HG02885 (cell line): ENCODE results near the gene ZFPM1.

Experiments
- ATAC-seq: cut with Tn5 transposase; IDR thresholded peaks from one replicate; pipeline ENCODE4 v1.9.1; 2021; ENCODE audit warnings: mild to moderate bottlenecking; ENCODE audit not compliant: unreplicated experiment, poor library complexity

The ZFPM1 gene

DNA sequence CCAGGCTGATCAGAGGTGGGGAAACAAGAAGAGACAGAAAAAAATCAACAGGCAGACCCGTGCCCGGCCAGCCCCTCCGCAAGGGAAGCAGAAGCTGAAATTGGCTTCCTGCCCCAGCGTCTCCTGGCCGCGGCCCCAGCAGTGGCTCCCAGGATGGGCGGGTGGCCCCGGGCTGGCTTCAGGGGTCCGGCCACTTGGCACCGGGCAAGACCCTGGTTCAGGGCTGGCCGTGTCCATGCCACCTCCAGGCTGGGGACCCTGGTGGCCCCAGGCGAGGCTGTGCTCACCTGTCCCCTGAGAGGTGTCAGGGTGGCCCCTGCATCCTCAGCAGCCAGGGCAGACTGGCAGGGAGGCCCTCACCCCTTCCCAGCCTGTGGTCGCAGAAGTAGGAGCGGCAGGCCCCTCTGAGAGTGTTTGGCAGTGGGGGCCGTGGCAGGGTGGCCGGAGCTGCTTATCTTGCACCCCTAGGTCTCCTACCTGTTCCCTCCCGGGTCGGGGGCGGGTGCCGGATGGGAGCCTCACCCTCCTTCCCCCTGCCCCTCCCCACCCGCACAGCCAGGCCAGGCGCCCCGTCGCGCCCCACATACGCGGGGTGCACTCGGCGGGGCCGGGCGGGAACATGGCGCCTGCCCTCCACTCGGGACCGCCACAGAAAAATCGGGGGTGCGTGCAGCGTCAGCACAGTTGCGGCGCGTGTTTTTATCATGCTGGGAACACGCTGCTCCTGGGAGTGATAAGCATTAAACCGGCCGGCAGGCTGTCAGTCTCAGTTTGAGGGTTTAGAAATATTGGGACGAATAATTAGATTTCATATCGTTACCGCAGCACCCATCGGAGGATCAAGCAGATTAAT, 70.5 kb downstream of the ZFPM1 start:
- no peak for ATAC-seq

DNA sequence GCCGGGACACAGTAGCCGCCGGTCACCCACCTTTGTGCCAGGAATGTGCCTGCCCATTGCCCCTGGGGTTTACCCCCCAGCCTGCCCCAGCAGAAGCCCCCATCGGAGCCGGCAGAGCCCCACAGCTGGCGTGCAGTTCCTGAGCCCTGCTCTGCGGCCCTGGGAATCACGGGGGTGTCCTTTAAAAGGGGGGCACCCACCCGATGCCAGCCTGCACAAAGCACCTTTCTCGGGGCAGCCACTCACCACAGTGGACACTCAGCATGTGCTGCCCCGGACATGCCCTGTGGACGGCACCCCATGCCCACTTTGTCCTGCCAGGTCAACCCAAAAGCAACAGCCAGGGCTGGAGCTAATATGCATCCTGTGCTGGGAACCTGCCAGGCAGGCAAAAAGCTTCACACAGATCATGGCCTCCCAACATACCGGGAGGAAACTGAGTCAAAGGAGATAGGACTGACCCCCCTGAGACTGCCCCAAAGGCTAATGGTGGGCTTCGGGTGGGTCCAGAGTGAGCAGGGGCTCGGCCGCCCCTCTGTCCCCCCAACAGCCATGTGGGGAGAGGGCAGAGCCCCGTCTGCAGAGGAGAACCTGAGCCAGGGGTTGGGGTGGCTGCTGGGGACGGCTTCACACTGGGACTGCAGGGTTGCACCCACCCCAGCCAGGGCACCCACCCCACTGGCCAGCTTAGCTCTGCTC, 71.3 kb downstream of the ZFPM1 start:
- no peak for ATAC-seq

DNA sequence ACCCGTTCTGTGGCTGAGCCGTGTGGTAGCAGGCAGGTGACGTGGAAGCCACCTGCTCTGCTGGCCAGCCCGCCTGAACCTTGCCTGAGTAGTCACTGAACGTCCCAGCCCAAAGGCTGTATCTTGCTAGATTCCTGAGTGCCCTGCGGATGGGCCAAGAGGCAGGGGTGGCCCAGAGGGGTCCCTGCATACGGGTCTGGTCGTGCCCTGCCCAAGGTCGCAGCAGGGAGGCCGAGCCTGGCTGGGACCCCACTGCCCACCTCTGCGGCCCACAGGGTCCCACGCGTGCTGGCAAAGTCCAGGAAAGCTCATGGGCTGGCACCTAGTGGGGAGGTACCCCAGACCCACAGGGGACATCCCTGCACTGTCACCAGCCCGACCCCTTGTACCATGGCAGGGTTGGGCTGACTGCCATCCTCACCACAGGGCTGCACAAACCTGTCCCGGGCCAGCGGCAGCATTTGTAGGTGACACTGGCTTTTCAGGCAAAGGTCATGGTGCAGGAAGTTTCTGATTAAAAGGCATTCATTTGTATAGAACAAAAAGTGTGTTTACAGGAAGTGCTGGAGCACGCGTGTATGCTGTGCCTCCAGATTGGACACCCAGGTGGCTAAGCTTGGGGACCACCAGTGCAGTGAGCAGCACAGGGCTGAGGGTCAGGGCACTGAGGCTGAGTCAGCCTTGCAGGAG, 72.0 kb downstream of the ZFPM1 start:
- no peak for ATAC-seq

DNA sequence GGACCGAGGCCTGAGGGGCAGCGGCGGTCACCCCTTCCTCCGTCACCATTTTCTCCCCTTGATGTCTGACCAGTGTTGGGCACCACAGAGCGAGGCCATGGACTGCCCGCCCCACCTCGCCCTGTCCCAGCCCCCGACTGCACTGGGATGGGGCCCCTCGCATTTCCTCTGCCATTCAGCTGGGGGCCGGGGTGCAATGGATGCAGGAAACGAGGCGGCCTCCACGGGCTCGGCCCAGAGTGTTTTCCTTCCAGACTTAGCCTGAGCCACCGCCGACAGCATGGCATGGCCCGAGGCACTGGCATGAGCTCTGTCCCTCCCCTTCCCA, 72.5 kb downstream of the ZFPM1 start:
- ATAC-seq = no peak

DNA sequence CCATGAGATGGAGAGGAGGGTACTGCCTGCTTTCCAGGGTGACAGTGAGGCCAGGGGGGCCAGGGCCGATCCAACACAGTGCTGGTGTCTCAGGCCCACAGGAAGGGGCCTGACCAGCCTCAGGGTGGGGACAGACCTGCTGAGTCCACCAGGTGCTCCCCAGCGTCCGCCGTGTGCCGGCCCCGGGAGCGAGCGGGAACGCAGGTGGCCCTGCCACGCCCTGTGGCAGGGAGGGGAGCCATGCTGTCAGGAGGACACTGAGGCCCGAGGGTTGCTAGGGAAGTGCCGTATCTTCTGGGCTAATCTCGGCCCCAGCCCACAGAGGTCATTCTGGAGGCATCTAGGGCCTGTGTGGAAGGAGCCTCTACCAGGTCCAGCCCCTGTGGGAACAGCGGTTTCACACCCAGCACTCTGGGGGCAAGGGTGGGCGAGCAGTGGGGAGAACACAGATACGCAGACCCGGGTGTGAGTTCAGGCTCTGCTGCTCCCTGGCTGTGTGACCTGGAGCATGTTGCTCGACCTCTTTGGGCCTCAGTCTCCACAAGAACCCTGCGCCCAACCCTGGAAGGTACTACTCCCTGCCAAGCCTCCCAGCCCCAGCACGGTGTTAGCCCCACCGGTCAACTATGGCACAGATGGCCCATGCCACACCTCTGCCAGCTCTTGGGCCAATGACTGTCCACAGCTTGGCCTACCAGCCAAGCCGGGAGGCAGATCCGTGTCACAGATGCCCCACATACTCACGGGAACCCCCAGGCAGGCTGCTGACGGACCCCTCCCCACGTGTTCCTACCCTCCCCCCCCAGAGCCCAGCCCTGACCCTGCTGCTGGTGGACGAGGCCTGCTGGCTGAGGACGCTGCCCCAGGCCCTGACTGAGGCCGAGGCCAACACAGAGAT, 73.2 kb downstream of the ZFPM1 start:
- no peak for ATAC-seq

DNA sequence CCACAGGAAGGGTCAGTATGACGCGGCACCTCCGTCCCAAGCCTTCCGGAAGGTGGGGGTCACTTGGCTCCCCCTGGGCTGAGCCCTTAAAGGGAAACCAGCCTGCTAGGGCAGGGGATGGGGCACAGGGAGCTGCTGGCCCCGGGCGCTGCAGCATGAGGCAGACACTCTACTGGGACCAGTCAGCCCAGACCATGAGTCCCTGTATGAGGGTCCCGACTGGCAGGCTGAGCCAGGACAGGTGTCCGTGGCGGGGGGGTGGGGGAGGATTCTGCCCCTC, 73.8 kb downstream of the ZFPM1 start:
- no peak for ATAC-seq

DNA sequence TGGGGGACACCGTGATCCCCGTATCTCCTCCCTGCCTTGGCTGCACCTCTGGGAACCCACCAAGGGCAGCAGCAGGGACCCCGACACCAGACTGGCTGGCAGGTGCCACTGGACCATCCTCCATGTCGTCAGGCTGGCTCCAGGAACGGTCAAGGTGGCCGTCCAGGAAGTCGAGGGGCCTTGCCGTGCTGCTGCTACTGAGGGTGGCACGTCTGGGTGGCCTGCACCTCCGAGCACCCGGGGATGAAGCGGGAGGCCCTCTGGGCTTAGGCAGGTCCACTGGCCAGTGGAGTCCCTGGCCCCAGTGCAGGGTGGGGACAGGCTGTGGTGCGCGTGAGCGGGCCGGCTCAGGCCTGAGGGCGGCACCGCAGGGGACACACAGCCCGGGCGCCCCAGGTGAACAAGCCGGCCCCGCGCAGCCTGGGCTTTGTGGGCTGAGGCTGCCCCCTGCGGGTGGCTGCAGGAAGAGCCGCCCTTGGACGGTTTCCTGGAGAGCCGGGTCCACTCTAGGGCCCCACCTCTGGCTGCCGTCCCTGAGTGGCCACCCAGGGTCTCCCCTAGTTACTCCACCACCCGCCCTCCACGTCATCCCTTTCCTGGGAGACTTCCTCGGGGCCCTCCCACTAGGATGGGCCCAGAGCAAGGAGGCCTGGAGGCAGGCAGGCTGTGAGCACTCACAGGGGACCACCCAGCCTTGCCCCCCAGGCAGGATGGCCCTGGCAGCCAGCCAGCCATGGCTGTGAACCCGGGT, 74.3 kb downstream of the ZFPM1 start:
- ATAC-seq = no peak

DNA sequence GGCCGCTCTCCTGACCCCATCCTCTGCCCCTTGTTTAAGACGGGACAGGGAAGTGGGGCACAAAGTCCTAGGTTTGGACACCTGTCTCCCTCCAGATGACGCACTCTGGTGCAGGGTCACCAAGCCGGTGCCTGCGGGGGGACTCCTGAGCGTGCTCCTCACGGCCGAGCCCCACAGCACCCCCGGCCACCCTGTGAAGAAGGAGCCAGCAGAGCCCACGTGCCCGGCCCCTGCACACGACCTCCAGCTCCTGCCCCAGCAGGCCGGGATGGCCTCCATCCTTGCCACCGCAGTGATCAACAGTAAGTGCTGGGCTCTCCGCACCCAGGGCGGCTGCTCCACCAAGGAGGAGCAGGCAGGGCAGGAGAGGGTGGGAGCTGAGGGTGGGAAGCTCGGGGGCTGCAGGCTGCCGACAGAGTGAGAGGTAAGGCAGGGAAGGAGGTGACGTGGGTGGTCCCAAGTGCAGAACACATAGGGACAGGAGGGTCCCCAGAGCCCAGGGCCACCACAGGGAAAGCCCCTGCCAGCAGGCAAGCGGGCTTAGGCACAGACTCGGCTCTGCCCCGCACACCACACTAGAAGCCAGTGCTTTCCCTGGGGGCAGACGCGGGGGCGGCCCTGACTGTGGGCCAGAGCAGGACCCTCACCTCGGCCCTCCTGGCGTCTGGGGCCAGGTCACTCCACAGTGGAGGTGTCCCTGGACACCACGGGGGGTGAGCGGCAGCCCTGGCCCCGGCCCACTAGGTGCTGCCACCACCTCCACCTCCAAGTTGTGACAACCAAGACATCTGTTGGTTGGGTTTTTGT, 75.1 kb downstream of the ZFPM1 start:
- no peak for ATAC-seq

DNA sequence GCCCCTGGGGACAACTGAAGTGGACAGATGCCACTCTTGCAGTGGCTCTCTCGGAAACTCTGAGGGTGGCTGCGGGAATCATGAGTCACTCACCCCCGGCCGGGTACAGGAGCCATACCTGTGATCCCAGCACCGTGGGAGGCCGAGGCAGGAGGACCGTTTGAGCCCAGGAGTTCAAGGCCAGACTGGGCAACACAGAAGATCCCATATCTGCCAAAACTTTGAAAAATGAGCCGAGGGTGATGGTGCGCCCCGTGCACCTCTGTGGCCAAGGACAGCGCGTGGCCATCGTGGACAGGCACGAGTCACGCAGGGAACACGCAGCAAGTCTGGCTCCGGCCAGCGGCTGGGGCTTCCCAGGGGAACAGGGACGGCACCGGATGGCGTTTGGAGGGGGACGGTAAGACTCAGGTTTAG, 75.8 kb downstream of the ZFPM1 start:
- ATAC-seq = no peak

DNA sequence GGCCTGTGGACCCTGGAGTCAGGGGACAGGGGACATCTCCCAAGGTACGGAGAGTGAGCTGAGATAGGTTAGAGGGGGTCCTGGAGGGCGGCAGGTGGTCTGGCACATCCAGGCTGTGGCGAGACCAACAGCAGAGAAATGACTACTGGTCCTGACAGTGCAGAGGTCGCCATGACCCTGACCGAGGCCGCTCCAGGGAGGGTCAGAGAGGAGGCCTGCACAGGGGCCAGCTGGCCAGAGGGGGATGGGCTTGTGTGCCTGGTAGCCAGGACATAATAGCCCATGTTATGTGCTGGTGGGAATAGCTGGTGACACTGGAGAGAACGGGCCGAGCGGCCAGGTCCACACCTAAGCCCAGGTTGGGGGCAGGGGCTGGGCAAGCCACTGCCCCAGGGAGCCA, 76.5 kb downstream of the ZFPM1 start:
- ATAC-seq = no peak

DNA sequence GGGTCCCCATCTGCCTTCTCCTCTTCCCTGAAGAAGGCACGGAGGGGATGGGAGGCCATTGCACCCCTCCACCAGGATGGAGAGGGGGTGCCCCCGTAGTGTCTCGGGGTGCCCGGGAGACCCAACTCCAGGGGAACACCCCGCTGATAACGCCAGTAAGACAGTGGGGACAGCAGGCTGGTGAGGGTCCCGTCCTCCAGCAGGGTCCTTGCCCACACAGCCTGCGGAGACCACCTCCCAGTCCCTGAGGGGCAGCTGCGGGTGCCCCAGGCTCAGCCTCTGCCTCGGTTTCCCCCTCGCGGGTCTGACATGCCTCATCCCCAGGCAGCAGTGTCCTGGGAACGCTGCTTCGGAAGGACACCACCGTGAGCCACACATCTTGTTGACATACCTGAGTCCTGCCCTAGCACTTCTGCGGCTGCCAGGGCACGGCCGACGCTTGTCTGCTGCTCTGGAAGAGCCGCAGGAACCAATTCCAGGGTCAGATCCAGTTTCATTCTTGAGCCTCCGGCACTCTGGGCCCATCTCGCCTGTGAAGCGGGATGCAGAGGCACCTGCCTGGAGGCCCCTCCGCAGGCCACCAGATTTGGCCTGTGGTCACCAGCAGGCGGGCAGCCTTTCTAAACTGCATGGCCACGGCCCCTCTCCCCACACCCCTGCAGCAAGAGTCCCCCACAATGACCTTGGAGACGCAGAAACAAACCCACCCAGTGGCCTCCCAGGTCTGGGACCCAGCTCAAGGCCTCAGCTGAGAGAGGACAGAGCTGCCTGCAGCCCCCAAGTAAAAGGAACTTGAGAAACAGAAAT, 77.2 kb downstream of the ZFPM1 start:
- no peak for ATAC-seq

DNA sequence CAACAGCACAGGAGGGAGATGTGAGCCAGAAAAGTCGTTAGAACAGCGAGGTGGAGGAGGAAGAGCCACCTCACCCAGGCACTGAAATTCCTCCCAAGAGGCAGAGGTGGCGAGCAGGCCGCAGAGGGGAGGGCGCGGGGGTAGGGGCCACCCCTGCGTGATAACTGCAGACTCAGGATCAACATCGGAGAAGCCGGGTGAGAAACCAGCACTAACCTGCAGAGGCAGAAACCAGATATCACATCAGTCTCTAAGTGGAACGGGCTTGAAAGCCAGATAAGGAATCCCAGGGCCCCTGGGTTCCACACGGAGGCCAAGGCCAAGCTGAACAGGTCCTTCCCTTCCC, 77.8 kb downstream of the ZFPM1 start:
- ATAC-seq = no peak

DNA sequence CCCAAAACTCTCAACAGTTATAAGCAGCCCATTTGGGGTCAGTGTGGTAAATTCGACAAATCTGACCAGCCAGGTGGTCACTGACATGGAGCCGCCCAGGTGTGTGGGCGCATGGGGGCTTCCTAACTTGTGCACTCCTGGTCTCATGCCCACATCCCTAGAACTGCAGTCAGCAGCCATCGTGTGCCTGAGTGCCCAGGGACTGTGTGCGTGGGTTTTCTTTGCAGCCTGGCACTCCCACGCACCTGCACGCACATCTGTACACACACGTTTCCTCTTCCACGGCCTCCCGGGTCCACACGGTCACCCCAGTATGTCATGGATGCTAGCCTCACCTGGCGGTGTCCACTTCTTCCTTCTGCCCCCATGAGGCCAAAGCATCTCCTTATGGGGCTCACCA, 78.3 kb downstream of the ZFPM1 start:
- no peak for ATAC-seq

DNA sequence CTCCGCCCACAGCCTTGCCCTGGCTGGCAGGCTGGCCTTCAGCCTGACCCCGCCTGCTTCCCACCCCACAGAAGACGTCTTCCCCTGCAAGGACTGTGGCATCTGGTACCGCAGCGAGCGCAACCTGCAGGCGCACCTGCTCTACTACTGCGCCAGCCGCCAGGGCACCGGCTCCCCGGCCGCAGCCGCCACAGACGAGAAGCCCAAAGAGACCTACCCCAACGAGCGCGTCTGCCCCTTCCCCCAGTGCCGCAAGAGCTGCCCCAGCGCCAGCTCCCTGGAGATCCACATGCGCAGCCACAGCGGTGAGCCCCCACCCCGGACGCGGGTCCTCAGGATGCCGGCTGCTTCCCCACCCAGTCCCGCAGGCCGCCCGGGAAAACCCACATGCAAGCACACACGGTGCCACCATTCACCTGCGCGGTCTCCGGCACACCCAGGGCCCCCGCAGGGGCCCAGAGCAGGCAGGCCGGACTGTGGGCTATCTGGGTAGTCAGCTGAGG, 78.9 kb downstream of the ZFPM1 start:
- ATAC-seq = no peak

DNA sequence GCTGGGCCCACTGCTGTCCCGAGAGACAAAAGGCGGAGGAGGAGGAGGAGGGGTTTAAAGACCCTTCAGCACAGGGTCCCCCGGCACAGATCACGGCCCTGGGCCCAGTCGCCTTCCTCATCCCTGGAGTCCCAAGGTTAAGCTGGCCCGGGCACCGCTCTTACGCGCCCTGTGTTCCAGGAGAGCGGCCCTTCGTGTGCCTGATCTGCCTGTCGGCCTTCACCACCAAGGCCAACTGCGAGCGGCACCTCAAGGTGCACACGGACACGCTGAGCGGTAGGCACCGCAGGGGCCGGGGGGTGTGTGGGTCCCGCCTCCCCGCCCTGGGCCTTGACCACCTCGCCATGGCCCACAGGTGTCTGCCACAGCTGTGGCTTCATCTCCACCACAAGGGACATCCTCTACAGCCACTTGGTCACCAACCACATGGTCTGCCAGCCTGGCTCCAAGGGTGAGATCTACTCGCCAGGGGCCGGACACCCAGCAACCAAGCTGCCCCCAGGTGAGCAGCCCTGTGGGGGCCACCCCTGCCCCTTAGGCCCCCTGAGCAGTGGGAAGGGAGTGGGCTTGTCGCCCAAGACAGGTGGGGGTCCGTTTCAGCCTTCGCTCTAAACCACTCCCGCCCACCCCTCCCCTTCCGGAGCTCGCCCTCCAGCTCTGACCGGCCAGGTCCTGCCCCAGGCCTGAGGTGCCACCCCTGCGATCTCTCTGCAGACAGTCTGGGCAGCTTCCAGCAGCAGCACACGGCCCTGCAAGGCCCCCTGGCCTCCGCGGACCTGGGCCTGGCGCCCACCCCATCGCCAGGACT, 79.6 kb downstream of the ZFPM1 start:
- ATAC-seq = no peak

DNA sequence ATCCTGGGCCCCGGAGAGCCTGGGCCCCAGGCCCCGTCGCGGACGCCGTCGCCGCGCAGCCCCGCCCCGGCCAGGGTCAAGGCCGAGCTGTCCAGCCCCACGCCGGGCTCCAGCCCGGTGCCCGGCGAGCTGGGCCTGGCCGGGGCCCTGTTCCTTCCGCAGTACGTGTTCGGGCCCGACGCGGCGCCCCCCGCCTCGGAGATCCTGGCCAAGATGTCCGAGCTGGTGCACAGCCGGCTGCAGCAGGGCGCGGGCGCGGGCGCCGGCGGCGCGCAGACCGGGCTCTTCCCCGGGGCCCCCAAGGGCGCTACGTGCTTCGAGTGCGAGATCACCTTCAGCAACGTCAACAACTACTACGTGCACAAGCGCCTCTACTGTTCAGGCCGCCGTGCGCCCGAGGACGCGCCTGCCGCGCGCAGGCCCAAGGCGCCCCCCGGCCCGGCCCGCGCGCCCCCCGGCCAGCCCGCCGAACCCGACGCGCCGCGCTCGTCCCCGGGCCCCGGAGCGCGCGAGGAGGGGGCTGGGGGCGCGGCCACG, 80.4 kb downstream of the ZFPM1 start:
- ATAC-seq = no peak

DNA sequence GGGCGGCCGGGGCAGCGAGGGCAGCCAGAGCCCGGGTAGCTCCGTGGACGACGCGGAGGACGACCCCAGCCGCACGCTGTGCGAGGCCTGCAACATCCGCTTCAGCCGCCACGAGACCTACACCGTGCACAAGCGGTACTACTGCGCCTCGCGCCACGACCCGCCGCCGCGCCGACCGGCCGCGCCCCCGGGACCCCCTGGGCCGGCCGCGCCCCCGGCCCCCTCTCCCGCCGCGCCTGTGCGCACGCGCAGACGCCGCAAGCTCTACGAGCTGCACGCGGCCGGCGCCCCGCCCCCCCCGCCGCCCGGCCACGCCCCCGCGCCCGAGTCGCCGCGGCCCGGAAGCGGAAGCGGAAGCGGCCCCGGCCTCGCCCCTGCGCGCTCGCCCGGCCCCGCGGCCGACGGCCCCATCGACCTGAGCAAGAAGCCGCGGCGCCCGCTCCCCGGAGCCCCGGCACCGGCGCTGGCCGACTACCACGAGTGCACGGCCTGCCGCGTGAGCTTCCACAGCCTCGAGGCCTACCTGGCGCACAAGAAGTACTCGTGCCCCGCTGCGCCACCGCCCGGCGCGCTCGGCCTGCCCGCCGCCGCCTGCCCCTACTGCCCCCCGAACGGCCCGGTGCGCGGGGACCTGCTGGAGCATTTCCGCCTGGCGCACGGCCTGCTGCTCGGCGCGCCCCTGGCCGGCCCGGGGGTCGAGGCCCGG, 81.0 kb downstream of the ZFPM1 start:
- peak; percentile 68 for ATAC-seq
